OCI-LY7 (cell line): Measurements from ENCODE around the gene CNGA4. TPM values are rescaled to one million over a fixed set of nuclear protein-coding genes. Genes with fewer than 3 reads are reported as not detected.

Experiments used
- BruUV-seq: library from RNA; stranded (reverse); fragments of 400-500 nt; replicated peaks from 2 replicates; lab custom pipeline; 2021; lab: Mats Ljungman, UMichigan
- CTCF ChIA-PET: fragments of 300-600 bp; sonication (Branson Sonifier 250); formaldehyde crosslinking; loops from one replicate; lab custom pipeline; 2022; ENCODE audit warnings: antibody characterized with exemption; ENCODE audit not compliant: unreplicated experiment; lab: Charles Lee
- POLR2A ChIA-PET: fragments of 300-600 bp; sonication (Branson Sonifier 250); formaldehyde crosslinking; loops from one replicate; lab custom pipeline; 2022; ENCODE audit warnings: antibody characterized with exemption; lab: Charles Lee
- DNase-seq: peaks from one replicate; pipeline ENCODE4 v3.0.0-alpha.2; 2015; ENCODE audit warnings: low spot score
- H2AFZ ChIP-seq: fragments of 200-600 bp; sonication (generic), shearing (Covaris generic); 2 replicates; pipeline ENCODE4 v1.6.1; 2014; ENCODE audit warnings: mild to moderate bottlenecking, antibody characterized with exemption, low read length, moderate library complexity
- H3K27ac ChIP-seq: fragments of 200-600 bp; sonication (generic); 2 replicates; pipeline ENCODE4 v1.5.1; 2014; ENCODE audit warnings: mixed run types, low read depth, mild to moderate bottlenecking, moderate library complexity, low read length, inconsistent platforms; ENCODE audit not compliant: poor library complexity, severe bottlenecking
- H3K36me3 ChIP-seq: fragments of 200-600 bp; sonication (generic); 2 replicates; pipeline ENCODE4 v1.6.1; 2014; ENCODE audit warnings: mild to moderate bottlenecking, antibody characterized with exemption, low read length, moderate library complexity, mixed read lengths; ENCODE audit not compliant: insufficient read depth
- H3K4me1 ChIP-seq: fragments of 200-600 bp; sonication (generic); 2 replicates; pipeline ENCODE4 v1.5.1; 2014; ENCODE audit warnings: mild to moderate bottlenecking, low read length; ENCODE audit not compliant: insufficient read depth, poor library complexity, severe bottlenecking
- H3K4me2 ChIP-seq: fragments of 200-600 bp; sonication (generic); 2 replicates; pipeline ENCODE4 v1.6.1; 2014; ENCODE audit warnings: mild to moderate bottlenecking, low read length
- H3K4me3 ChIP-seq: fragments of 200-600 bp; sonication (generic); 2 replicates; pipeline ENCODE4 v1.5.1; 2014; ENCODE audit warnings: mild to moderate bottlenecking, low read depth, low read length; ENCODE audit not compliant: poor library complexity, severe bottlenecking
- H3K79me2 ChIP-seq: fragments of 200-600 bp; sonication (generic); 2 replicates; pipeline ENCODE4 v1.6.1; 2016; ENCODE audit warnings: low read depth, mild to moderate bottlenecking, low read length, moderate library complexity, mixed read lengths; ENCODE audit not compliant: insufficient read depth
- H3K9me2 ChIP-seq: fragments of 200-600 bp; sonication (generic); 2 replicates; pipeline ENCODE4 v1.6.1; 2016; ENCODE audit warnings: mild to moderate bottlenecking, low read length, mixed read lengths; ENCODE audit not compliant: insufficient read depth
- H3K9me3 ChIP-seq: fragments of 200-600 bp; sonication (generic); 2 replicates; pipeline ENCODE4 v1.6.1; 2014; ENCODE audit warnings: mild to moderate bottlenecking, mixed run types, low read length, mixed read lengths
- H4K20me1 ChIP-seq: fragments of 200-600 bp; sonication (generic); 2 replicates; pipeline ENCODE4 v1.6.1; 2014; ENCODE audit warnings: mild to moderate bottlenecking, antibody characterized with exemption, low read length, moderate library complexity, mixed read lengths; ENCODE audit not compliant: insufficient read depth
- CTCF ChIP-seq: fragments of 200-600 bp; sonication (generic); conservative IDR thresholded peaks from 2 replicates; pipeline ENCODE4 v1.5.1; 2014; ENCODE audit warnings: mild to moderate bottlenecking, antibody characterized with exemption, low read length, moderate library complexity, mixed read lengths
- EZH2phosphoT487 ChIP-seq: fragments of 200-600 bp; sonication (generic); IDR thresholded peaks from 2 replicates; pipeline ENCODE4 v1.6.1; 2018; ENCODE audit warnings: low read depth, borderline replicate concordance, mild to moderate bottlenecking, mixed run types, antibody characterized with exemption, low read length, moderate library complexity, mixed read lengths
- intact Hi-C: fragments of 100-400 bp; cut with micrococcal nuclease; formaldehyde crosslinking; loops from one replicate; pipeline ENCODE4 v1.10.0; 2022; ENCODE audit not compliant: unreplicated experiment
- total RNA-seq, 2 experiments: library from RNA; depleted of rRNA in 1 of 2; stranded (reverse); fragments of >200 nt in 1 of 2; shearing (Covaris generic) in 1 of 2; gene quantifications; 2 replicates each; pipeline ENCODE4 v1.2.3, GENCODE V29; 2014 to 2022

The CNGA4 gene
- total RNA-seq, 2 experiments from 2014 or later = 0.28 to 0.97 TPM

DNA sequence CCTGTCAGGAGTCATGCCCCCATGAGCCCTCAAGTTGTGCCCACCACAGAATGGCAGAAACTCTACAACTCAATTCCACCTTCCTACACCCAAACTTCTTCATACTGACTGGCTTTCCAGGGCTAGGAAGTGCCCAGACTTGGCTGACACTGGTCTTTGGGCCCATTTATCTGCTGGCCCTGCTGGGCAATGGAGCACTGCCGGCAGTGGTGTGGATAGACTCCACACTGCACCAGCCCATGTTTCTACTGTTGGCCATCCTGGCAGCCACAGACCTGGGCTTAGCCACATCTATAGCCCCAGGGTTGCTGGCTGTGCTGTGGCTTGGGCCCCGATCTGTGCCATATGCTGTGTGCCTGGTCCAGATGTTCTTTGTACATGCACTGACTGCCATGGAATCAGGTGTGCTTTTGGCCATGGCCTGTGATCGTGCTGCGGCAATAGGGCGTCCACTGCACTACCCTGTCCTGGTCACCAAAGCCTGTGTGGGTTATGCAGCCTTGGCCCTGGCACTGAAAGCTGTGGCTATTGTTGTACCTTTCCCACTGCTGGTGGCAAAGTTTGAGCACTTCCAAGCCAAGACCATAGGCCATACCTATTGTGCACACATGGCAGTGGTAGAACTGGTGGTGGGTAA is 39.6 kb upstream of the CNGA4 start, which contains the start of gene OR52W1:
Gene OR52W1 (plus strand): TSS at position 51 of the 637 bp plus-strand sequence. CDS start 0 bp downstream, at position 51.
- no TSS peak for BruUV-seq
- POLR2A ChIA-PET = no interaction called here
- DNase-seq = no peak

DNA sequence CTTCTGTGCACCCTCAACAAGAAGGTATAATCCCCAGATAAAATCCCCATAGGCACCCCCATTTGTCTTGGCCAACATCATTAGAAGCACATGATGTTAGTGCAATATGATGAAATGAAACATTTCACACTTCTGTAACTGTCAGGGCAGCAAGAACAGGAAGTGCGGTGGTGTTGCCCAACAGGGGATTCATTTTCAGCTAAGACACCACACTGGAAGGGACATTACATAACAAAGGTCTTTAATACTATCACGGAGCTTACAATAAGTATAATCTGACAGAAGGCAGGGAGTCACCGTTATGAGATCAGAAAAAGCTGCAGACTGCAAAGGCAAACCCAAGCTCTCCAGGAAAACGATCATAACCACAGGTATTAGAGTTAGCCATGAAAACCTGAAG is 37.9 kb upstream of the CNGA4 start:
- TF ChIP-seq CTCF (no peak), EZH2phosphoT487 (no peak)
- no peak overlapping the region for H3K4me3 ChIP-seq
- H3K27ac ChIP-seq = no peak overlapping the region
- no TSS peak for BruUV-seq
- ChIA-PET POLR2A (interaction anchor here (0.6 to 1.1 kb wide), 4 partner anchors 18 to 647 kb away, joined by 3 read pairs; no protein-coding TSS in a partner anchor), CTCF (no interaction called here)
- no peaks in the 10 kb centered on the region for H4K20me1 ChIP-seq
- H3K4me1 ChIP-seq = no peaks in the 10 kb centered on the region
- H3K4me2 ChIP-seq = no peak overlapping the region
- H3K79me2 ChIP-seq = no peaks in the 10 kb centered on the region
- intact Hi-C loops = no loop called here
- H3K36me3 ChIP-seq = no peaks in the 10 kb centered on the region
- no peaks in the 10 kb centered on the region for H3K9me2 ChIP-seq
- H3K9me3 ChIP-seq = no peaks in the 10 kb centered on the region
- DNase-seq = no peak
- no peak overlapping the region for H2AFZ ChIP-seq

More for the DNA sequence above, 39.6 kb upstream of the CNGA4 start, which contains the start of gene OR52W1:
- CTCF ChIA-PET = no interaction called here
- Histone ChIP-seq H2AFZ (no peak within 1 kb of the TSS), H3K9me2 (no peaks in the 10 kb centered on the region), H3K4me1 (no peaks in the 10 kb centered on the region), H4K20me1 (no peaks in the 10 kb centered on the region), H3K9me3 (no peaks in the 10 kb centered on the region), H3K4me2 (no peak within 1 kb of the TSS), H3K27ac (no peak within 1 kb of the TSS), H3K79me2 (no peaks in the 10 kb centered on the region), H3K4me3 (no peak within 1 kb of the TSS), H3K36me3 (no peaks in the 10 kb centered on the region)
- intact Hi-C loops = no loop called here
- no peak for TF ChIP-seq CTCF
- no peak for TF ChIP-seq EZH2phosphoT487

DNA sequence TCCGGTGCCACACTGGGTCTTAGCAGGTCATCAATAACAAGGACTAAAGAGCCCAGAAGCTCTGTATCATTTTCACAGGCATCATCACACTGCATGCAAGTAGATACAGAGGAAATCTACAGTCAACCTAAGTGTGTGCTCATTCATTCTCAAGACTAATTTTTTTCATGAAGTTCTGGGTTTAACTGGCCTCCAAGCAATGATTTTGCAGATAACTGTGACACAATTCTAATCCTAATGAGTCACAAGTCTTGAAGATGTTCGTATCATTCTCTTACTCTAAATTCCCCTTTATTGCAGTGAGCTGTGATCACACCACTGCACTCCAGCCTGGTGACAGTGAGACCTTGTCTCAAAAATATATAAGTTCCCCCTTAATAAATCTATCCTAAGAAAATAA is 37.4 kb upstream of the CNGA4 start:
- DNase-seq = no peak
- Histone ChIP-seq H3K36me3 (no peaks in the 10 kb centered on the region), H3K4me1 (no peaks in the 10 kb centered on the region), H2AFZ (no peak overlapping the region), H3K9me3 (no peaks in the 10 kb centered on the region), H3K79me2 (no peaks in the 10 kb centered on the region), H4K20me1 (no peaks in the 10 kb centered on the region), H3K4me2 (no peak overlapping the region), H3K9me2 (no peaks in the 10 kb centered on the region), H3K4me3 (no peak overlapping the region), H3K27ac (no peak overlapping the region)
- no peak for TF ChIP-seq EZH2phosphoT487
- TF ChIP-seq CTCF = no peak
- BruUV-seq = no TSS peak
- ChIA-PET CTCF (no interaction called here), POLR2A (interaction anchor here (0.6 to 1.1 kb wide), 3 partner anchors 18 to 234 kb away, joined by 3 read pairs; no protein-coding TSS in a partner anchor)
- intact Hi-C loops = no loop called here
